PC-3 (cell line): ENCODE results near the gene NAV2.

Source experiments
- EZH2 ChIP-seq: fragments of 300-600 bp; sonication (generic); IDR thresholded peaks from one replicate; pipeline ENCODE4 v1.6.1; 2017; ENCODE audit warnings: antibody characterized with exemption, mild to moderate bottlenecking, low read length; ENCODE audit not compliant: unreplicated experiment
- EZH2phosphoT487 ChIP-seq: fragments of 300-600 bp; sonication (generic); IDR thresholded peaks from 2 replicates; pipeline ENCODE4 v1.6.1; 2018; ENCODE audit warnings: mild to moderate bottlenecking, antibody characterized with exemption, low read length, borderline replicate concordance
- TF ChIP-seq, protein P1 (sequence below): fragments of 300-600 bp; sonication (generic); conservative IDR thresholded peaks from 2 replicates; pipeline ENCODE4 v1.5.1; 2017; ENCODE audit warnings: antibody characterized with exemption, low read depth, mild to moderate bottlenecking, low read length

DNA sequence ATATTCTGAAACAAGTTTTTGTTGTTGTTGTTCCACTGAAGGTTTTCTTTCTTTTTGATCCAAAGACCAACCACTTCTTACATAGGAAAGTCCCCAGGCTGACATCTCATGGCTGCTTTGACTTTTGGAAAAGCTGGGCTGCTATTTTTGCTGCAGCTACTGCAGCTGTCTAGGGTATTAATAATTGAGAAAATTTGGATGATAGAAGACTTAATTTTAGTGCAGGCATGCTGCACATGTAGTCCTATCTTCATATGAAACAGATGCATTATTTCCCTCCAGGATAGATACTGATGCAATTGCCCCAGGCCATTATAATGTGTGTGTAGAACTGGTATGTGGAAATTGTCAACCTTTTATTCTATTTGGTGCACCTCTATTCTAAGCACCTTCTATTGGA is 131.4 kb downstream of the NAV2 start:
- TF ChIP-seq, protein P1, sequence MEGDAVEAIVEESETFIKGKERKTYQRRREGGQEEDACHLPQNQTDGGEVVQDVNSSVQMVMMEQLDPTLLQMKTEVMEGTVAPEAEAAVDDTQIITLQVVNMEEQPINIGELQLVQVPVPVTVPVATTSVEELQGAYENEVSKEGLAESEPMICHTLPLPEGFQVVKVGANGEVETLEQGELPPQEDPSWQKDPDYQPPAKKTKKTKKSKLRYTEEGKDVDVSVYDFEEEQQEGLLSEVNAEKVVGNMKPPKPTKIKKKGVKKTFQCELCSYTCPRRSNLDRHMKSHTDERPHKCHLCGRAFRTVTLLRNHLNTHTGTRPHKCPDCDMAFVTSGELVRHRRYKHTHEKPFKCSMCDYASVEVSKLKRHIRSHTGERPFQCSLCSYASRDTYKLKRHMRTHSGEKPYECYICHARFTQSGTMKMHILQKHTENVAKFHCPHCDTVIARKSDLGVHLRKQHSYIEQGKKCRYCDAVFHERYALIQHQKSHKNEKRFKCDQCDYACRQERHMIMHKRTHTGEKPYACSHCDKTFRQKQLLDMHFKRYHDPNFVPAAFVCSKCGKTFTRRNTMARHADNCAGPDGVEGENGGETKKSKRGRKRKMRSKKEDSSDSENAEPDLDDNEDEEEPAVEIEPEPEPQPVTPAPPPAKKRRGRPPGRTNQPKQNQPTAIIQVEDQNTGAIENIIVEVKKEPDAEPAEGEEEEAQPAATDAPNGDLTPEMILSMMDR, result no peak
- no peak for TF ChIP-seq EZH2
- TF ChIP-seq EZH2phosphoT487, result no peak
